Body of pancreas (tissue), 4 donors: ENCODE results near the gene CSMD2. TPM values are rescaled to one million over a fixed set of nuclear protein-coding genes. Genes with fewer than 3 reads are reported as not detected.

Experiments
- ATAC-seq: fragments of 150-250 bp; one replicate; pipeline ENCODE4 v1.9.1; 2016
- DNase-seq, 4 donors: peaks; one replicate each; pipeline ENCODE4 v3.0.0-alpha.2; 2019
- H3K27ac ChIP-seq, 4 donors: fragments of 200-600 bp; sonication (generic); 1 replicate in 3 of 4; 2 replicates in 1 of 4; pipeline versions ENCODE4 v1.5.1 to v1.6.1; 2016 to 2019; ENCODE audit warnings: mild to moderate bottlenecking in 1 of 4, mixed read lengths in 1 of 4, moderate library complexity in 1 of 4
- H3K27me3 ChIP-seq, 2 donors: fragments of 200-600 bp; sonication (generic); one replicate each; pipeline ENCODE4 v1.6.0; 2016; ENCODE audit warnings: mild to moderate bottlenecking in 1 of 2
- H3K36me3 ChIP-seq, 2 donors: fragments of 200-600 bp; sonication (generic); replicated peaks in 1 of 2; 2 replicates each; pipeline ENCODE4 v1.5.1; 2016; ENCODE audit warnings: low read depth in 2 of 2; ENCODE audit not compliant: insufficient read depth in 1 of 2
- H3K4me1 ChIP-seq: fragments of 200-600 bp; sonication (generic); one replicate; pipeline ENCODE4 v1.6.0; 2016
- H3K4me3 ChIP-seq, 2 donors: fragments of 200-600 bp; sonication (generic); 1 replicate in 1 of 2; 2 replicates in 1 of 2; pipeline ENCODE4 v1.5.1; 2016 to 2019
- H3K9me3 ChIP-seq, 3 donors: fragments of 200-600 bp; sonication (generic); 1 replicate in 2 of 3; 2 replicates in 1 of 3; pipeline ENCODE4 v1.5.1; 2016
- POLR2A ChIP-seq, 3 donors: fragments of 450-650 bp; IDR thresholded peaks; one replicate each; pipeline ENCODE4 v1.6.1; 2016; ENCODE audit warnings: antibody characterized with exemption in 3 of 3, mild to moderate bottlenecking in 2 of 3
- WGBS, 2 donors: methylation state at CpG; one replicate each; pipeline ENCODE4 v1.1.5; 2017; 5-methylcytosine and 5-hydroxymethylcytosine counted together
- intact Hi-C: fragments of 100-400 bp; cut with DNase I; formaldehyde crosslinking; loops from one replicate; pipeline ENCODE4 v1.15.1; 2023
- total RNA-seq, 2 donors: library from RNA; depleted of rRNA; stranded (reverse); fragments of >200 nt; gene quantifications; one replicate each; pipeline ENCODE4 v1.1.0, GENCODE V29; 2016
- TF ChIP-seq, protein P1 (sequence below), 7 experiments: fragments of 450-650 bp in 4 of 7; fragments of 200-600 bp in 3 of 7; sonication (generic) in 3 of 7; IDR thresholded peaks; one replicate each; pipeline ENCODE4 v1.5.1; 2016 to 2019; ENCODE audit warnings: antibody characterized with exemption in 7 of 7

The CSMD2 gene
- total RNA-seq, 2 donors from 2014 or later, result 0.26 to 0.33 TPM

DNA sequence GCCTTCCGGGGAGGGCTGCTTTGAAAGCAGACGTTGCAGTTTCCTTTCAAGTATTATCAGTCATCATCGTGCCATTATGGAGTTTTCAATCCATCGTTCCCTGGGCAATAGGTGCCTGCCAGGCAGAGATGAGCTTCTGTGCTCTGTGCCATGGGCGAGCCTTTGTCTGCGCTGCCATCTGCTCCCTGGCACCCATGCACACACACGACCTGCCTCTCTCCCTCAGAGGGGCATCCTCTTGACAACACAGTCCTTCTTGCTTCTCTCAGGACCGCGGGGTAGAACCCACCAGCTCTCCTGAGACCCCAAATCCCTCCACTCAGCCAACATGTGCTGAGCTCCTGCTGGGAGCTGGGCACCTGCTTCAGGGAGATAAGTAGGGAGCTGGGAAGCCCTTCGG, 151.9 kb downstream of the CSMD2 start:
- DNase-seq (no peak), ATAC-seq (no peak)
- Histone ChIP-seq H3K27me3 (no peaks in the 10 kb centered on the region), H3K36me3 (no peaks in the 10 kb centered on the region), H3K9me3 (no peaks in the 10 kb centered on the region), H3K4me1 (peaks cover 5% of the 10 kb centered on the region), H3K4me3 (no peak overlapping the region), H3K27ac (no peak overlapping the region)
- 56 to 63% methylated on average over 4 to 10 of the region's 10 CpGs for WGBS, 2 donors
- no peak for TF ChIP-seq POLR2A (IDR thresholded peaks at IDR 0.05)
- TF ChIP-seq, protein P1, sequence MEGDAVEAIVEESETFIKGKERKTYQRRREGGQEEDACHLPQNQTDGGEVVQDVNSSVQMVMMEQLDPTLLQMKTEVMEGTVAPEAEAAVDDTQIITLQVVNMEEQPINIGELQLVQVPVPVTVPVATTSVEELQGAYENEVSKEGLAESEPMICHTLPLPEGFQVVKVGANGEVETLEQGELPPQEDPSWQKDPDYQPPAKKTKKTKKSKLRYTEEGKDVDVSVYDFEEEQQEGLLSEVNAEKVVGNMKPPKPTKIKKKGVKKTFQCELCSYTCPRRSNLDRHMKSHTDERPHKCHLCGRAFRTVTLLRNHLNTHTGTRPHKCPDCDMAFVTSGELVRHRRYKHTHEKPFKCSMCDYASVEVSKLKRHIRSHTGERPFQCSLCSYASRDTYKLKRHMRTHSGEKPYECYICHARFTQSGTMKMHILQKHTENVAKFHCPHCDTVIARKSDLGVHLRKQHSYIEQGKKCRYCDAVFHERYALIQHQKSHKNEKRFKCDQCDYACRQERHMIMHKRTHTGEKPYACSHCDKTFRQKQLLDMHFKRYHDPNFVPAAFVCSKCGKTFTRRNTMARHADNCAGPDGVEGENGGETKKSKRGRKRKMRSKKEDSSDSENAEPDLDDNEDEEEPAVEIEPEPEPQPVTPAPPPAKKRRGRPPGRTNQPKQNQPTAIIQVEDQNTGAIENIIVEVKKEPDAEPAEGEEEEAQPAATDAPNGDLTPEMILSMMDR (IDR thresholded peaks at IDR 0.05), result no peak
- intact Hi-C loops, result no loop called here

DNA sequence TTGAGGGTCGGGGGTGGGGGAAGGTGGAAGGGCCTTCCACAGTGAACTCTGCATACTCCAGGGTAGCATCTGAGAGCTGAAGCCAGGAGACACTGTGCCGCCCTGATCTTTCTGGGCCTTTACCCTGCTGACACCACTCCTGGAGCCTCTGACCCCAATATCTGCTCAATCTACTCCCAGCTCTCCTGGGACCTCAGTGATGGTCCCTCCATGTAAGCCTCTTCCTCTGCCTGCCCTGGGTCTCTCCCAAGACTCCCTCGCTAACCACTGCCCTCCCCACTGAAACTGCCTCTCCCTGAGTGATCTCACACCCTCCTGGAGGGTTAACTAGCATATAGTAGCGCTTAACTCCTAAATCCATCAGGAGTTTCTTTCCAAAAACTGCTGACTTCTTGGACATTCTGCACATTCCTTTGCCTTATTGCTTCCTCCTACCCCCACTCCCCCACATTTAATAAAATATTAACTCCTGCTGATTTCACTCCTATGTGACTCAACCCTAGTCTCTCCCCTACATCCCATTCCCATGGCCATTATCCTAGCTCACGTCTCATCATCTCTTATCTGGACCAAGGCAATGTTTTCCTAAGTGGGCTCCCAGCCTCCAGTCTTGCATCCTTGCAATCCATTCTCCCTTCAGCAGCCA, 155.6 kb downstream of the CSMD2 start:
- intact Hi-C loops, result no loop called here
- TF ChIP-seq, protein P1 (IDR thresholded peaks at IDR 0.05), result no peak
- no peak for TF ChIP-seq POLR2A (IDR thresholded peaks at IDR 0.05)
- ATAC-seq (no peak), DNase-seq (no peak)
- H3K36me3 ChIP-seq, result no peaks in the 10 kb centered on the region
- H3K27me3 ChIP-seq, result no peaks in the 10 kb centered on the region
- H3K27ac ChIP-seq, result no peak overlapping the region
- H3K4me1 ChIP-seq, result peaks cover 5% of the 10 kb centered on the region
- no peaks in the 10 kb centered on the region for H3K9me3 ChIP-seq
- 63 to 71% methylated on average over 5 of the region's 5 CpGs for WGBS, 2 donors
- H3K4me3 ChIP-seq, result no peak overlapping the region

DNA sequence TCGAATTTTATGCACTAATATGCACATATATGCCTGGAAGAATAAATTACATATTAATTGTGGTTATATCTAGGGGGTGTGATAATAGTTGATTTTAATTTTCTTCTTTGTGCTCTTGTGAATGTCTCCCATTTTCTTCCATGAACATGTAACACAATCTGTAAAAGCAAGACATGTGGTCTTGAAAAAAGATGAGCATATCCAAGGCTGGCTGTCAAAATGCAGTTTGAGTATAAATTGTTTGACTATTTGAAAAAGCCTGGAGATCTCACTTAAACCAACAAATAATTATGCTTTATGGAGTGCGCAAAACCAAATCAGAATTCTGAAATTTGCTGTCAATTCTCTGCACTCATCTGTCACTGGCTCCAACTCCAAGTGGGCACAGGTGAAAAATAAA, 157.3 kb downstream of the CSMD2 start:
- no peak for ATAC-seq

DNA sequence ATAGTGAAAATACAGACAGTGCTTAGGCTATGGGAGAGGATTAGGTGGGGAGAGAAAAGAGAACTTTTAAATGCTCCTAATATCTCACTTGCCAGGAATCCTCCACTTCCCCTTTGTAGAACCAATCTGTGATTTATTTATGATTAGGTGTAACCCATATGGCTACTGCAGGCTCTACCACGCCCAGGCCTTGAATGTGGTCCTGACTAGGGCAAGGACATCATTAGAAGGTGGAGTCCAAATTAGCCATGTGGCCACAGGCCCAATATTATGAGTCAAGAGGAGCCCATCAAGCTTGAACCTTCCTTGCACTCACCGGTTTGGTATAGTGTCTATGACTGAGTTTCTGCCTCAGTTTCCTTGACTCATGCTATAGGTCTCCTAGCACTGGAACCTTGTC, 159.7 kb downstream of the CSMD2 start:
- no peak for ATAC-seq
- intact Hi-C loops, result no loop called here
- H3K4me1 ChIP-seq, result no peaks in the 10 kb centered on the region
- TF ChIP-seq, protein P1 (IDR thresholded peaks at IDR 0.05), result no peak
- TF ChIP-seq POLR2A (IDR thresholded peaks at IDR 0.05), result no peak
- H3K9me3 ChIP-seq, result no peaks in the 10 kb centered on the region
- DNase-seq, result no peak
- no peak overlapping the region for H3K4me3 ChIP-seq
- H3K36me3 ChIP-seq, result no peaks in the 10 kb centered on the region
- no peaks in the 10 kb centered on the region for H3K27me3 ChIP-seq
- H3K27ac ChIP-seq, result no peak overlapping the region
- 85 to 90% methylated on average over 2 of the region's 2 CpGs for WGBS, 2 donors

More for the DNA sequence above, 157.3 kb downstream of the CSMD2 start:
- TF ChIP-seq, protein P1 (IDR thresholded peaks at IDR 0.05), result no peak
- TF ChIP-seq POLR2A (IDR thresholded peaks at IDR 0.05), result no peak
- Histone ChIP-seq H3K27me3 (no peaks in the 10 kb centered on the region), H3K36me3 (no peaks in the 10 kb centered on the region), H3K4me3 (no peak overlapping the region), H3K4me1 (no peaks in the 10 kb centered on the region), H3K9me3 (no peaks in the 10 kb centered on the region), H3K27ac (no peak overlapping the region)
- intact Hi-C loops, result no loop called here
- no peak for DNase-seq
- 57 to 66% methylated on average over 2 of the region's 2 CpGs for WGBS, 2 donors

DNA sequence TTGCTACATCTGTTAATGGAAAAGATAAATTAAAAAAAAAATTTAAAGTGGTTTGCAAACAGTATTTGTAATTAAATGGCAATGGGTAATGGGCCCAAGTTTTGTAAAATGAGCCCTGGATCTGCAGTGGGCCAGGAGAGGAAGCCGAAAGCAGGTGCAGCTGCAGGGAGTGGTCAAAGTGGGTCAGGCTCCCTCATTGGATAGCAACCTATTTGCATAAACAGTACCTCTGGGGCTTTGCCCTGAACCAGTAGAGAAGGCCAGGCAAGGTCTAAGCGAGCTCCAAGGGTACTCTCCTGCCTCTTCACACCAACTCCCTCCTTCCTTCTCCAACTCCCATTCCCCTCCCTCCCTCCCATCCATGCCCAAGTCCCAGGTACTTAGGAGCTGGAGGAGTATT, 162.2 kb downstream of the CSMD2 start:
- Histone ChIP-seq H3K27me3 (no peaks in the 10 kb centered on the region), H3K27ac (no peak overlapping the region), H3K4me1 (no peaks in the 10 kb centered on the region), H3K36me3 (no peaks in the 10 kb centered on the region), H3K9me3 (no peaks in the 10 kb centered on the region), H3K4me3 (no peak overlapping the region)
- WGBS, 2 donors, result 69 to 90% methylated on average over 2 of the region's 2 CpGs
- intact Hi-C loops, result no loop called here
- no peak for TF ChIP-seq POLR2A (IDR thresholded peaks at IDR 0.05)
- TF ChIP-seq, protein P1 (IDR thresholded peaks at IDR 0.05), result no peak
- DNase-seq (no peak), ATAC-seq (no peak)
